HepG2 (cell line): Measurements from ENCODE around the gene RHOBTB3. TPM values are rescaled to one million over a fixed set of nuclear protein-coding genes. Genes with fewer than 3 reads are reported as not detected.
A peak's percentile ranks its signal among the peaks of the same experiment; 100 is the strongest.

Experiments used
- ATAC-seq: fragments of 200-7000 bp; cut with Tn5 transposase; 3 replicates; pipeline ENCODE4 v1.9.1; 2020; ENCODE audit warnings: mild to moderate bottlenecking, moderate library complexity
- BruUV-seq: library from RNA; stranded (reverse); fragments of 400-500 nt; replicated peaks from 2 replicates; lab custom pipeline; 2021; lab: Mats Ljungman, UMichigan
- CTCF ChIA-PET: fragments of 300-600 bp; formaldehyde crosslinking; extraction: SDS; loops from one replicate; lab custom pipeline; 2021; ENCODE audit warnings: low total read pairs, inconsistent platforms, low intra/inter-chr PET ratio; lab: Yijun Ruan, JAX
- POLR2A ChIA-PET: fragments of 350-600 bp; sonication (Branson Sonifier 250); formaldehyde crosslinking; loops from one replicate; lab custom pipeline; 2020; ENCODE audit warnings: antibody characterized with exemption, inconsistent platforms; lab: Yijun Ruan, JAX
- DNase-seq: peaks from one replicate; pipeline ENCODE4 v3.0.0-alpha.2; 2015; ENCODE audit warnings: low spot score
- FAIRE-seq: peaks from 3 replicates; lab custom pipeline; 2011; peaks lifted over from hg19 to GRCh38; lab: Jason Lieb, UNC
- H2AFZ ChIP-seq: one replicate; pipeline ENCODE4 v1.6.1; 2011; ENCODE audit warnings: low read length, inconsistent platforms
- H3K27ac ChIP-seq: fragments of 300-600 bp; 3 replicates; pipeline ENCODE4 v1.8.0; 2011; ENCODE audit warnings: mixed run types, mild to moderate bottlenecking, mixed read lengths, low read length, inconsistent platforms; ENCODE audit not compliant: insufficient read depth; ENCODE audit errors: extremely low read length
- H3K27me3 ChIP-seq, 2 experiments: fragments of 200-600 bp in 1 of 2; 2 replicates in 1 of 2; 3 replicates in 1 of 2; pipeline versions ENCODE4 v1.6.0 to v1.8.0; 2011; ENCODE audit warnings: low read length in 2 of 2, mild to moderate bottlenecking in 2 of 2, moderate library complexity in 2 of 2, inconsistent platforms in 1 of 2; ENCODE audit not compliant: insufficient read depth in 2 of 2, control insufficient read depth in 1 of 2
- H3K36me3 ChIP-seq, 2 experiments: fragments of 200-600 bp in 1 of 2; replicated peaks in 1 of 2; 2 replicates in 1 of 2; 3 replicates in 1 of 2; pipeline versions ENCODE4 v1.5.1 to v1.8.0; 2011; ENCODE audit warnings: low read length in 2 of 2, inconsistent platforms in 1 of 2; ENCODE audit not compliant: insufficient read depth in 2 of 2, control insufficient read depth in 1 of 2
- H3K4me1 ChIP-seq: 2 replicates; pipeline ENCODE4 v1.5.1; 2012; ENCODE audit warnings: low read length, inconsistent platforms; ENCODE audit not compliant: insufficient read depth
- H3K4me2 ChIP-seq: 2 replicates; pipeline ENCODE4 v1.6.0; 2011; ENCODE audit warnings: low read depth, low read length, inconsistent platforms
- H3K4me3 ChIP-seq, 3 experiments: fragments of 200-600 bp in 1 of 3; sonication (generic), shearing (Covaris generic) in 1 of 3; replicated peaks in 1 of 3; 2 replicates each; pipeline ENCODE4 v1.5.1; 2011 to 2016; ENCODE audit warnings: low read length in 3 of 3, inconsistent platforms in 2 of 3, low read depth in 2 of 3, mild to moderate bottlenecking in 2 of 3, control low read depth in 1 of 3, mixed read lengths in 1 of 3; ENCODE audit not compliant: insufficient read depth in 1 of 3
- H3K79me2 ChIP-seq: one replicate; pipeline ENCODE4 v1.6.1; 2011; ENCODE audit warnings: low read length, inconsistent platforms; ENCODE audit not compliant: insufficient read depth
- H3K9ac ChIP-seq: 2 replicates; pipeline ENCODE4 v1.6.0; 2011; ENCODE audit warnings: mild to moderate bottlenecking, low read depth, low read length, inconsistent platforms; ENCODE audit not compliant: insufficient read depth
- H3K9me3 ChIP-seq: 2 replicates; pipeline ENCODE4 v1.5.1; 2012; ENCODE audit warnings: mild to moderate bottlenecking, low read length
- H4K20me1 ChIP-seq: 2 replicates; pipeline ENCODE4 v1.6.0; 2011; ENCODE audit warnings: inconsistent platforms, mild to moderate bottlenecking, low read length, moderate library complexity; ENCODE audit not compliant: insufficient read depth
- CEBPB ChIP-seq: IDR thresholded peaks from 2 replicates; pipeline ENCODE4 v1.6.1; 2011; ENCODE audit warnings: low read depth, low read length, improper control_type of control experiment, borderline replicate concordance
- CEBPG ChIP-seq: IDR thresholded peaks from 2 replicates; pipeline ENCODE4 v1.6.1; 2016
- JARID2 ChIP-seq: sonication (generic); formaldehyde crosslinking; IDR thresholded peaks from 2 replicates; pipeline ENCODE4 v1.8.1; 2023; ENCODE audit warnings: missing genetic modification reagents, inconsistent platforms; ENCODE audit not compliant: insufficient replicate concordance
- NFE2L1 ChIP-seq: sonication (generic); formaldehyde crosslinking; IDR thresholded peaks from 2 replicates; pipeline ENCODE4 v1.4.0; 2020; ENCODE audit warnings: missing genetic modification reagents, mild to moderate bottlenecking, borderline replicate concordance
- NR2F6 ChIP-seq, 2 experiments: IDR thresholded peaks; 2 replicates each; pipeline ENCODE4 v1.6.1; 2016; ENCODE audit warnings: antibody characterized with exemption in 1 of 2, mild to moderate bottlenecking in 1 of 2
- RARA ChIP-seq: IDR thresholded peaks from 2 replicates; pipeline ENCODE4 v1.6.1; 2016; ENCODE audit warnings: missing genetic modification reagents, missing compliant biosample characterization
- RFXAP ChIP-seq: sonication (generic); formaldehyde crosslinking; IDR thresholded peaks from 2 replicates; pipeline ENCODE4 v1.4.0; 2020; ENCODE audit warnings: missing genetic modification reagents, borderline replicate concordance
- SALL2 ChIP-seq: sonication (generic); formaldehyde crosslinking; IDR thresholded peaks from 2 replicates; pipeline ENCODE4 v1.8.1; 2023; ENCODE audit warnings: mild to moderate bottlenecking, missing genetic modification reagents, inconsistent platforms
- TBX3 ChIP-seq: fragments of 450-650 bp; IDR thresholded peaks from 2 replicates; pipeline ENCODE4 v1.6.1; 2017; ENCODE audit warnings: antibody characterized with exemption, mild to moderate bottlenecking, inconsistent platforms, borderline replicate concordance
- ZNF264 ChIP-seq: sonication (generic); formaldehyde crosslinking; IDR thresholded peaks from 2 replicates; pipeline ENCODE4 v1.4.0; 2020; ENCODE audit warnings: missing genetic modification reagents
- ZNF431 ChIP-seq: sonication (generic); formaldehyde crosslinking; IDR thresholded peaks from 2 replicates; pipeline ENCODE4 v1.9.0; 2022; ENCODE audit warnings: missing genetic modification reagents, low read depth, mild to moderate bottlenecking, borderline replicate concordance
- ZSCAN20 ChIP-seq: sonication (generic); formaldehyde crosslinking; IDR thresholded peaks from 2 replicates; pipeline ENCODE4 v1.4.0; 2020; ENCODE audit warnings: missing genetic modification reagents, mild to moderate bottlenecking, borderline replicate concordance
- ZSCAN30 ChIP-seq: sonication (generic); formaldehyde crosslinking; IDR thresholded peaks from 2 replicates; pipeline ENCODE4 v1.5.0; 2020; ENCODE audit warnings: mild to moderate bottlenecking, missing genetic modification reagents
- WGBS: methylation state at CpG from one replicate; pipeline ENCODE4 v1.1.6; 2017; ENCODE audit warnings: low lambda C conversion rate; 5-methylcytosine and 5-hydroxymethylcytosine counted together
- in situ Hi-C: cut with HindIII; loops from 2 replicates; pipeline ENCODE4 v1.10.0; 2017; ENCODE audit warnings: low pct_unique_long_range_greater_than_20kb; ENCODE audit not compliant: extremely low pct_ligation_motif_present
- intact Hi-C: fragments of 100-400 bp; cut with micrococcal nuclease; formaldehyde crosslinking; loops from one replicate; pipeline ENCODE4 v1.10.0; 2022; ENCODE audit not compliant: unreplicated experiment
- polyA plus RNA-seq, 8 experiments: library from polyadenylated mRNA; depleted of rRNA in 3 of 8; stranded (reverse) in 7 of 8; unstranded in 1 of 8; fragments of >200 nt; fragmentation: Illumina TruSeq in 4 of 8; extraction: Trizol in 4 of 8; gene quantifications; 2 replicates each; pipeline versions ENCODE4 v1.2.1 to v1.2.3, GENCODE V29; 2011 to 2016; ENCODE audit warnings: low read depth in 4 of 8, missing spikeins in 1 of 8, mixed read lengths in 1 of 8; ENCODE audit not compliant: insufficient read depth in 1 of 8
- total RNA-seq, 5 experiments: library from RNA; depleted of rRNA; stranded (reverse); fragments of >200 nt; fragmentation: Illumina TruSeq; extraction: Trizol; gene quantifications; 2 replicates each; pipeline ENCODE4 v1.2.3, GENCODE V29; 2016; ENCODE audit warnings: low read depth in 1 of 5
- TF ChIP-seq, protein P1 (sequence below): IDR thresholded peaks from 2 replicates; pipeline ENCODE4 v1.6.1; 2016; ENCODE audit warnings: low read depth
- TF ChIP-seq, protein P2 (sequence below): sonication (generic); formaldehyde crosslinking; IDR thresholded peaks from 2 replicates; pipeline ENCODE4 v1.9.0; 2021; ENCODE audit warnings: missing genetic modification reagents, borderline replicate concordance

The RHOBTB3 gene
- total and polyA plus RNA-seq, 2 of the 13 experiments (the other 11 are each of a cell fraction or from before 2014, with no cell fraction given), result 31.6 to 35.4 TPM

DNA sequence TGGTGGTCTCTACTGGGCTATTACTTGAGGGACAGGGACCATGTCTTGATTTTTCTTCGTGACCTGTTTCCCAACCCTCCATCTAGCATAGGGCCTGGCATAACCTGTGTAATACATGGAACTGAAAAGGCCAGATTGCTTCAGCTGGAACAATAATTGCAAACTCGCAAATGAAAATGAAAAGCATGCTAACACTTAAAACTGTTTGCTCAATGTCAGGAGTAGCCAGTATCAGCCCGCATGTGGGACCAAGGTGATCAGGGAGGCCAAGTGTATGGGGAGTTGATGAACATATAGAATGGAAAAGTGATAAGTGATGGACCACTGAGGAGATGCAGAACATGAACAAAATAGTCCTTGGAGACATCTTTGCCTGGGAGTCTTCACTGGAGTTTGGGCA, 66.2 kb downstream of the RHOBTB3 start:
- CTCF ChIA-PET, result no interaction called here
- no peak for ATAC-seq

DNA sequence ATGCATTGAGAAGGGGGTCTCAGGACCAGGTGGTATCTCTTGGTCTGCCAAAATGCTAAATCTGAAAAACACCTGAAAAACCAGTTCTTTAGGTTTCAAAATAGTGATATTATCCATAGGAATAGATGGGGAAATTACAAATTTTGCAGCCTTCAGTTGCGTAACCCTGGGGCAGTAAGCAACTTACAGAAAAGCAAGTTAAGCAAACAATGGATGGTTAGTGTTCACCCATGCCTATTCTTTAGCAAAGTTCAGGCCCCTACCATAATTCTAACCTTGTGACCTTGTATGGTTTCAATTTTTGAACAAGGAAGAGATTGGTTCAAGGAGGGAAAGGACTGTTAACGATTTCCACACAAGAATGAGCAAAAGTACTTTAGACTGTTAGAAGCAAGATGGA, 66.9 kb downstream of the RHOBTB3 start:
- intact Hi-C loops, result no loop called here
- peaks cover 3 to 4% of the 10 kb centered on the region in 2 experiments; a peak in 4 of 5 replicates for H3K36me3 ChIP-seq
- 55% methylated on average over 2 of the region's 2 CpGs for WGBS
- H3K9ac ChIP-seq, result no peak overlapping the region
- H4K20me1 ChIP-seq, result no peaks in the 10 kb centered on the region
- no peak overlapping the region for H2AFZ ChIP-seq
- ChIA-PET CTCF (no interaction called here), POLR2A (no interaction called here)
- peak; percentile 56 for FAIRE-seq
- in situ Hi-C loops, result no loop called here
- no TSS peak for BruUV-seq
- peaks cover 56% of the 10 kb centered on the region for H3K4me1 ChIP-seq
- H3K9me3 ChIP-seq, result no peaks in the 10 kb centered on the region
- no peak overlapping the region for H3K4me2 ChIP-seq
- no peaks in the 10 kb centered on the region for H3K79me2 ChIP-seq
- peak; percentile 23 for DNase-seq
- H3K4me3 ChIP-seq, result no peak overlapping the region
- H3K27ac ChIP-seq, result no peak overlapping the region
- H3K27me3 ChIP-seq, result no peaks in the 10 kb centered on the region
- ATAC-seq, result no peak
- TF ChIP-seq RFXAP (CRISPR knock-in tag), result no peak
- TF ChIP-seq ZNF431 (CRISPR knock-in tag), result no peak
- TF ChIP-seq RARA, result 0 out of 2 replicates have a peak, but pooled peaks have one; percentile 45
- no peak for TF ChIP-seq ZSCAN20
- TF ChIP-seq, protein P1, sequence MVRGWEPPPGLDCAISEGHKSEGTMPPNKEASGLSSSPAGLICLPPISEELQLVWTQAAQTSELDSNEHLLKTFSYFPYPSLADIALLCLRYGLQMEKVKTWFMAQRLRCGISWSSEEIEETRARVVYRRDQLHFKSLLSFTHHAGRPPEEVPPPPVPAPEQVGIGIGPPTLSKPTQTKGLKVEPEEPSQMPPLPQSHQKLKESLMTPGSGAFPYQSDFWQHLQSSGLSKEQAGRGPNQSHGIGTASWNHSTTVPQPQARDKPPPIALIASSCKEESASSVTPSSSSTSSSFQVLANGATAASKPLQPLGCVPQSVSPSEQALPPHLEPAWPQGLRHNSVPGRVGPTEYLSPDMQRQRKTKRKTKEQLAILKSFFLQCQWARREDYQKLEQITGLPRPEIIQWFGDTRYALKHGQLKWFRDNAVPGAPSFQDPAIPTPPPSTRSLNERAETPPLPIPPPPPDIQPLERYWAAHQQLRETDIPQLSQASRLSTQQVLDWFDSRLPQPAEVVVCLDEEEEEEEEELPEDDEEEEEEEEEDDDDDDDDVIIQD (CRISPR knock-in tag), result peak; percentile 43; the same call in 1 of the 2 replicates
- TF ChIP-seq ZNF264 (CRISPR knock-in tag), result 0 out of 2 replicates have a peak, but pooled peaks have one; percentile 57
- peak; percentile 89 for TF ChIP-seq CEBPG (CRISPR knock-in tag)
- TF ChIP-seq CEBPB, result peak; percentile 95
- peak; percentile 51 for TF ChIP-seq NR2F6 (IDR thresholded peaks at IDR 0.05)
- TF ChIP-seq NR2F6 (CRISPR knock-in tag; IDR thresholded peaks at IDR 0.05), result peak; percentile 67

More for the DNA sequence above, 66.2 kb downstream of the RHOBTB3 start:
- Histone ChIP-seq H3K4me2 (no peak overlapping the region), H4K20me1 (no peaks in the 10 kb centered on the region), H2AFZ (no peak overlapping the region), H3K36me3 (peaks cover 3 to 4% of the 10 kb centered on the region in 2 experiments; a peak in 4 of 5 replicates), H3K79me2 (no peaks in the 10 kb centered on the region), H3K27me3 (no peaks in the 10 kb centered on the region), H3K4me1 (peaks cover 49% of the 10 kb centered on the region), H3K9ac (no peak overlapping the region), H3K4me3 (no peak overlapping the region), H3K27ac (no peak overlapping the region), H3K9me3 (no peaks in the 10 kb centered on the region)
- POLR2A ChIA-PET, result no interaction called here
- in situ Hi-C loops (no loop called here), intact Hi-C loops (no loop called here)
- DNase-seq (no peak), FAIRE-seq (no peak)
- BruUV-seq, result no TSS peak
- TF ChIP-seq NFE2L1, result no peak
- TF ChIP-seq SALL2 (CRISPR knock-in tag), result no peak
- TF ChIP-seq ZSCAN30 (CRISPR knock-in tag), result no peak
- TF ChIP-seq, protein P2, sequence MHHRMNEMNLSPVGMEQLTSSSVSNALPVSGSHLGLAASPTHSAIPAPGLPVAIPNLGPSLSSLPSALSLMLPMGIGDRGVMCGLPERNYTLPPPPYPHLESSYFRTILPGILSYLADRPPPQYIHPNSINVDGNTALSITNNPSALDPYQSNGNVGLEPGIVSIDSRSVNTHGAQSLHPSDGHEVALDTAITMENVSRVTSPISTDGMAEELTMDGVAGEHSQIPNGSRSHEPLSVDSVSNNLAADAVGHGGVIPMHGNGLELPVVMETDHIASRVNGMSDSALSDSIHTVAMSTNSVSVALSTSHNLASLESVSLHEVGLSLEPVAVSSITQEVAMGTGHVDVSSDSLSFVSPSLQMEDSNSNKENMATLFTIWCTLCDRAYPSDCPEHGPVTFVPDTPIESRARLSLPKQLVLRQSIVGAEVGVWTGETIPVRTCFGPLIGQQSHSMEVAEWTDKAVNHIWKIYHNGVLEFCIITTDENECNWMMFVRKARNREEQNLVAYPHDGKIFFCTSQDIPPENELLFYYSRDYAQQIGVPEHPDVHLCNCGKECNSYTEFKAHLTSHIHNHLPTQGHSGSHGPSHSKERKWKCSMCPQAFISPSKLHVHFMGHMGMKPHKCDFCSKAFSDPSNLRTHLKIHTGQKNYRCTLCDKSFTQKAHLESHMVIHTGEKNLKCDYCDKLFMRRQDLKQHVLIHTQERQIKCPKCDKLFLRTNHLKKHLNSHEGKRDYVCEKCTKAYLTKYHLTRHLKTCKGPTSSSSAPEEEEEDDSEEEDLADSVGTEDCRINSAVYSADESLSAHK (CRISPR knock-in tag), result no peak
- no peak for TF ChIP-seq TBX3
- no peak for TF ChIP-seq JARID2 (CRISPR knock-in tag)
- WGBS, result 98% methylated on average over 3 of the region's 3 CpGs
